ENCODE measurements around the gene TMPRSS11E. TPM values are rescaled to one million over a fixed set of nuclear protein-coding genes. Genes with fewer than 3 reads are reported as not detected.
"Not testable (repeated sequence)": the region's sequence is repeated elsewhere in the genome, so short reads cannot be mapped to it uniquely, and the experiment has no call there.

Gene TMPRSS11E
- total RNA-seq, 1 experiment from 2014 or later, result 2.3 TPM

GRCh38 chr4:68520985-68521384 is 73.7 kb downstream of the TMPRSS11E start:
- Histone ChIP-seq H4K20me1 (ENCODE audit: control insufficient read depth, insufficient read depth, insufficient read length) (no peaks in the 10 kb centered on the region), H3K27ac (ENCODE audit: insufficient read length, low read depth, low read length) (no peak overlapping the region), H3K79me1 (ENCODE audit: insufficient read depth, low read depth, low read length, poor library complexity, severe bottlenecking) (no peaks in the 10 kb centered on the region), H4K8ac (replicated peaks; ENCODE audit: insufficient read length, low read depth, low read length) (no peak overlapping the region), H3K4me1 (ENCODE audit: insufficient read depth, low read length) (no peaks in the 10 kb centered on the region), H2BK12ac (ENCODE audit: insufficient read length, low read depth, low read length) (no peak overlapping the region), H3K4me2 (ENCODE audit: insufficient read depth, insufficient read length, low read length) (no peak overlapping the region), H3K23ac (ENCODE audit: insufficient read length, low read depth, low read length) (no peak overlapping the region), H3K27me3 (ENCODE audit: insufficient read depth, low read length) (no peaks in the 10 kb centered on the region), H2AK5ac (ENCODE audit: insufficient read length, low read length) (no peak overlapping the region), H2BK15ac (ENCODE audit: low read depth, low read length) (no peak overlapping the region), H3K9ac (ENCODE audit: extremely low read depth, insufficient read length, low read length) (no peak overlapping the region), H3K4ac (ENCODE audit: low read depth, low read length) (no peak overlapping the region), H4K5ac (ENCODE audit: insufficient read length, low read depth, low read length) (no peak overlapping the region), H3T11ph (ENCODE audit: low read length) (no peak overlapping the region), H2BK120ac (ENCODE audit: low read depth, low read length, poor library complexity, severe bottlenecking) (no peak overlapping the region), H3K23me2 (ENCODE audit: insufficient read length, low read depth, low read length, poor library complexity, severe bottlenecking) (no peaks in the 10 kb centered on the region), H4K91ac (ENCODE audit: insufficient read length, low read depth, low read length) (no peak overlapping the region), H3K9me3 (ENCODE audit: control insufficient read depth, low read depth, low read length) (no peaks in the 10 kb centered on the region), H3K14ac (ENCODE audit: insufficient read depth, low read length) (no peak overlapping the region), H3K56ac (ENCODE audit: insufficient read length, low read depth, low read length) (no peak overlapping the region), H3K18ac (ENCODE audit: insufficient read length, low read depth, low read length) (no peak overlapping the region), H2AFZ (ENCODE audit: low read length) (no peak overlapping the region), H2BK5ac (ENCODE audit: insufficient read length, low read length) (no peak overlapping the region), H2BK20ac (ENCODE audit: low read depth, low read length, poor library complexity, severe bottlenecking) (no peak overlapping the region), H3K79me2 (ENCODE audit: insufficient read depth, low read length) (no peaks in the 10 kb centered on the region)
- TF ChIP-seq, protein P1, sequence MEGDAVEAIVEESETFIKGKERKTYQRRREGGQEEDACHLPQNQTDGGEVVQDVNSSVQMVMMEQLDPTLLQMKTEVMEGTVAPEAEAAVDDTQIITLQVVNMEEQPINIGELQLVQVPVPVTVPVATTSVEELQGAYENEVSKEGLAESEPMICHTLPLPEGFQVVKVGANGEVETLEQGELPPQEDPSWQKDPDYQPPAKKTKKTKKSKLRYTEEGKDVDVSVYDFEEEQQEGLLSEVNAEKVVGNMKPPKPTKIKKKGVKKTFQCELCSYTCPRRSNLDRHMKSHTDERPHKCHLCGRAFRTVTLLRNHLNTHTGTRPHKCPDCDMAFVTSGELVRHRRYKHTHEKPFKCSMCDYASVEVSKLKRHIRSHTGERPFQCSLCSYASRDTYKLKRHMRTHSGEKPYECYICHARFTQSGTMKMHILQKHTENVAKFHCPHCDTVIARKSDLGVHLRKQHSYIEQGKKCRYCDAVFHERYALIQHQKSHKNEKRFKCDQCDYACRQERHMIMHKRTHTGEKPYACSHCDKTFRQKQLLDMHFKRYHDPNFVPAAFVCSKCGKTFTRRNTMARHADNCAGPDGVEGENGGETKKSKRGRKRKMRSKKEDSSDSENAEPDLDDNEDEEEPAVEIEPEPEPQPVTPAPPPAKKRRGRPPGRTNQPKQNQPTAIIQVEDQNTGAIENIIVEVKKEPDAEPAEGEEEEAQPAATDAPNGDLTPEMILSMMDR (conservative IDR thresholded peaks at IDR 0.05), result no peak
- H3K4me3 Mint-ChIP-seq, result no peak overlapping the region
- H3K9me3 Mint-ChIP-seq, result no peaks in the 10 kb centered on the region
- H3K4me1 Mint-ChIP-seq, result no peaks in the 10 kb centered on the region
- no peak for DNase-seq
- no peaks in the 10 kb centered on the region for H3K36me3 Mint-ChIP-seq (ENCODE audit: insufficient read depth in 1 of 3, low read depth in 3 of 3)
- H3K27me3 Mint-ChIP-seq (ENCODE audit: low read depth), result no peaks in the 10 kb centered on the region
- no CpG with 5 or more reads among the region's 2 CpGs for WGBS (ENCODE audit: extremely low coverage, insufficient read length, low lambda C conversion rate)
- H3K27ac Mint-ChIP-seq, result no peak overlapping the region

DNA sequence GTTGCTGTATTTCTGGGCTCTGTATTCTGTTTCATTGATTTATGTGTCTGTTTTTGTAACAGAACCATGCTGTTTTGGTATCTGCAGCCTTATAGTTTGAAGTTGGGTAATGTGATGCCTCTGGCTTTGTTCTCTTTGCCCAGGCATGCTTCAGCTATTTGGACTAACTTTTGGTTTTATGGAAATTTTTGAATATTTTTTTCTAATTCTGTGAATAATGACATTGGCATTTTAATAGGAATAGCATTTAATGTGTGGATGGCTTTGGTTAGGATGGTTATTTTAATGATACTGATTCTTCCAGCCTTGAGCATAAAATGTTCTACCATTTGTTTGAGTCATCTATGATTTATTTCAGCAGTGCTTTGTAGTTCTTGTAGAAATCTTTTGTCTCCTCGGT is 75.0 kb downstream of the TMPRSS11E start:
- H3K4me2 ChIP-seq (ENCODE audit: insufficient read depth, insufficient read length, low read length); H3K9me3 ChIP-seq (ENCODE audit: control insufficient read depth, low read depth, low read length); H3K27me3 ChIP-seq (ENCODE audit: insufficient read depth, low read length); H3K4me1 ChIP-seq (ENCODE audit: insufficient read depth, low read length); H3K4me1 Mint-ChIP-seq; H3K14ac ChIP-seq (ENCODE audit: insufficient read depth, low read length); H3K23ac ChIP-seq (ENCODE audit: insufficient read length, low read depth, low read length); H2AK5ac ChIP-seq (ENCODE audit: insufficient read length, low read length); H4K91ac ChIP-seq (ENCODE audit: insufficient read length, low read depth, low read length); H3T11ph ChIP-seq (ENCODE audit: low read length); H3K9ac ChIP-seq (ENCODE audit: extremely low read depth, insufficient read length, low read length); H2AFZ ChIP-seq (ENCODE audit: low read length); H2BK5ac ChIP-seq (ENCODE audit: insufficient read length, low read length); H3K4me3 Mint-ChIP-seq; H4K8ac ChIP-seq (replicated peaks; ENCODE audit: insufficient read length, low read depth, low read length); H3K27me3 Mint-ChIP-seq (ENCODE audit: low read depth); H3K27ac ChIP-seq (ENCODE audit: insufficient read length, low read depth, low read length); H3K79me2 ChIP-seq (ENCODE audit: insufficient read depth, low read length); H3K4ac ChIP-seq (ENCODE audit: low read depth, low read length); H3K18ac ChIP-seq (ENCODE audit: insufficient read length, low read depth, low read length); H2BK20ac ChIP-seq (ENCODE audit: low read depth, low read length, poor library complexity, severe bottlenecking); H3K23me2 ChIP-seq (ENCODE audit: insufficient read length, low read depth, low read length, poor library complexity, severe bottlenecking); H2BK12ac ChIP-seq (ENCODE audit: insufficient read length, low read depth, low read length); H4K5ac ChIP-seq (ENCODE audit: insufficient read length, low read depth, low read length); H2BK120ac ChIP-seq (ENCODE audit: low read depth, low read length, poor library complexity, severe bottlenecking); H3K27ac Mint-ChIP-seq; H2BK15ac ChIP-seq (ENCODE audit: low read depth, low read length); H3K56ac ChIP-seq (ENCODE audit: insufficient read length, low read depth, low read length); H4K20me1 ChIP-seq (ENCODE audit: control insufficient read depth, insufficient read depth, insufficient read length); H3K79me1 ChIP-seq (ENCODE audit: insufficient read depth, low read depth, low read length, poor library complexity, severe bottlenecking); H3K9me3 Mint-ChIP-seq; DNase-seq; H3K36me3 Mint-ChIP-seq (ENCODE audit: insufficient read depth in 1 of 3, low read depth in 3 of 3): not testable (repeated sequence)
- no CpG with 5 or more reads among the region's 1 CpG for WGBS (ENCODE audit: extremely low coverage, insufficient read length, low lambda C conversion rate)

Data from H9 (cell line).